Sigmoid colon (tissue), 7 donors: ENCODE results near the gene NEMF. TPM values are rescaled to one million over a fixed set of nuclear protein-coding genes. Genes with fewer than 3 reads are reported as not detected.

Experiments used
- DNase-seq: peaks from one replicate; pipeline ENCODE4 v3.0.0-alpha.2; 2019
- H3K27ac ChIP-seq, 4 donors: fragments of 200-600 bp; sonication (generic); one replicate each; pipeline ENCODE4 v1.5.1; 2016 to 2019; ENCODE audit warnings: mild to moderate bottlenecking in 1 of 4
- H3K27me3 ChIP-seq, 3 donors: fragments of 200-600 bp; sonication (generic); one replicate each; pipeline ENCODE4 v1.5.1; 2019; ENCODE audit warnings: mild to moderate bottlenecking in 1 of 3
- H3K36me3 ChIP-seq, 4 donors: fragments of 200-600 bp; sonication (generic); one replicate each; pipeline ENCODE4 v1.5.1; 2016 to 2019
- H3K4me1 ChIP-seq, 4 donors: fragments of 200-600 bp; sonication (generic); one replicate each; pipeline ENCODE4 v1.5.1; 2017 to 2019
- H3K4me3 ChIP-seq, 4 donors: fragments of 200-600 bp; sonication (generic); one replicate each; pipeline ENCODE4 v1.5.1; 2017 to 2019; ENCODE audit warnings: mild to moderate bottlenecking in 2 of 4, moderate library complexity in 1 of 4
- H3K9me3 ChIP-seq, 4 donors: fragments of 200-600 bp in 3 of 4; sonication (generic) in 3 of 4; one replicate each; pipeline versions ENCODE4 v1.5.1 to v1.6.1; 2013 to 2019
- CTCF ChIP-seq, 4 experiments: fragments of 450-650 bp in 3 of 4; fragments of 200-600 bp in 1 of 4; IDR thresholded peaks; one replicate each; pipeline ENCODE4 v1.5.1; 2016 to 2019; ENCODE audit warnings: antibody characterized with exemption in 4 of 4, mild to moderate bottlenecking in 3 of 4, moderate library complexity in 2 of 4
- EP300 ChIP-seq, 4 donors: sonication (generic); formaldehyde crosslinking; IDR thresholded peaks; one replicate each; pipeline ENCODE4 v1.6.1; 2017; ENCODE audit warnings: antibody characterized with exemption in 4 of 4
- POLR2A ChIP-seq, 2 donors: fragments of 450-650 bp; IDR thresholded peaks; one replicate each; pipeline ENCODE4 v1.6.1; 2016; ENCODE audit warnings: antibody characterized with exemption in 2 of 2, mild to moderate bottlenecking in 2 of 2, moderate library complexity in 2 of 2
- POLR2AphosphoS5 ChIP-seq, 4 donors: sonication (generic); formaldehyde crosslinking; IDR thresholded peaks; one replicate each; pipeline ENCODE4 v1.6.1; 2017; ENCODE audit warnings: antibody characterized with exemption in 4 of 4
- WGBS, 2 donors: extraction: QIAGEN DNeasy Blood & Tissue Kit; methylation state at CpG; one replicate each; pipeline ENCODE4 v1.1.7; 2013; 5-methylcytosine and 5-hydroxymethylcytosine counted together
- intact Hi-C: fragments of 100-400 bp; cut with DNase I; formaldehyde crosslinking; loops from one replicate; pipeline ENCODE4 v1.15.1; 2023
- polyA plus RNA-seq, 3 donors: library from polyadenylated mRNA; stranded (reverse); fragments of 200-250 nt; gene quantifications; one replicate each; pipeline ENCODE4 v1.2.3, GENCODE V29; 2013
- small RNA-seq, 3 donors: library from RNA; depleted of rRNA; stranded (forward); fragments of <200 nt; gene quantifications; one replicate each; pipeline ENCODE3, GENCODE V24; 2016
- total RNA-seq, 4 donors: library from RNA; depleted of rRNA; stranded (reverse); fragments of >200 nt; gene quantifications; one replicate each; pipeline ENCODE4 v1.1.0, GENCODE V29; 2016
- donor health status: healthy with polysubstance abuse.
- donor health status: Bipolar disorder and iron deficiency.
- donor health status: healthy.

NEMF gene
- total and polyA plus RNA-seq, 7 donors = 18.0 to 121 (median 73.7) TPM

- Histone ChIP-seq H3K27me3 (no peaks in the 10 kb centered on the region), H3K9me3 (no peaks in the 10 kb centered on the region), H3K4me1 (no peaks in the 10 kb centered on the region), H3K36me3 (peaks cover 0 to 59% (median 7%) of the 10 kb centered on the region in 4 donors), H3K4me3 (no peak overlapping the region), H3K27ac (no peak overlapping the region)
- no peak for TF ChIP-seq CTCF (IDR thresholded peaks at IDR 0.05)
- TF ChIP-seq EP300 (IDR thresholded peaks at IDR 0.05) = no peak
- TF ChIP-seq POLR2AphosphoS5 (IDR thresholded peaks at IDR 0.05) = no peak
- TF ChIP-seq POLR2A (IDR thresholded peaks at IDR 0.05) = no peak
- DNase-seq = no peak
- intact Hi-C loops = no loop called here
These were observed 118.8 kb downstream of the NEMF start for GRCh38 chr14:49733836-49734235.

GRCh38 chr14:49732896-49733295, 119.7 kb downstream of the NEMF start:
- Histone ChIP-seq H3K36me3 (peaks cover 0 to 67% (median 9%) of the 10 kb centered on the region in 4 donors), H3K27me3 (no peaks in the 10 kb centered on the region), H3K4me3 (no peak overlapping the region), H3K9me3 (no peaks in the 10 kb centered on the region), H3K27ac (no peak overlapping the region), H3K4me1 (no peaks in the 10 kb centered on the region)
- intact Hi-C loops = no loop called here
- no peak for TF ChIP-seq POLR2AphosphoS5 (IDR thresholded peaks at IDR 0.05)
- TF ChIP-seq POLR2A (IDR thresholded peaks at IDR 0.05) = no peak
- no peak for TF ChIP-seq EP300 (IDR thresholded peaks at IDR 0.05)
- TF ChIP-seq CTCF (IDR thresholded peaks at IDR 0.05) = no peak
- WGBS, 2 donors = 90 to 92% methylated on average over 3 of the region's 3 CpGs
- no peak for DNase-seq

Small RNA genes within 50 kb of the gene (small RNA-seq; reads per million reads assigned to genes)
- 0 reads per million in 3 donors for gene RF00019
- gene RN7SL2 = 1.7 to 60.9 (median 4.9) reads per million in 3 donors
- 0 to 1.2 (median 0) reads per million in 3 donors for gene RN7SL3
- 0 reads per million in 3 donors for gene RNU6-189P
- gene RNU6-539P = 0 reads per million in 3 donors

Other genes starting within 250 kb of the NEMF start
- 100 to 1,000 TPM; 183 to 446 (median 295) TPM for gene RPL36AL, start 232.2 kb downstream of the NEMF start, total RNA-seq
- gene RPL36AL, start 232.2 kb downstream of the NEMF start, polyA plus RNA-seq = 100 to 1,000 TPM; 527 to 799 (median 731) TPM
- 10 to 100 TPM; 17.7 to 18.8 (median 17.9) TPM for gene MGAT2, start 232.0 kb downstream of the NEMF start, total RNA-seq
- 10 to 100 TPM; 15.6 to 26.9 (median 20.3) TPM for gene MGAT2, start 232.0 kb downstream of the NEMF start, polyA plus RNA-seq
- gene DNAAF2, start 217.5 kb downstream of the NEMF start, total RNA-seq = 10 to 100 TPM in 2 of 4 donors, 1 to 10 TPM in 2; 3.3 to 12.7 (median 10.6) TPM
- gene DNAAF2, start 217.5 kb downstream of the NEMF start, polyA plus RNA-seq = 10 to 100 TPM in 1 of 3 donors, 1 to 10 TPM in 2; 6.3 to 10.9 (median 9.6) TPM
- gene POLE2, start 164.6 kb downstream of the NEMF start, total RNA-seq = 1 to 10 TPM in 3 of 4 donors, not detected in 1; 1.4 to 3.8 (median 2.0) TPM
- 1 to 10 TPM; 2.4 to 6.9 (median 5.5) TPM for gene POLE2, start 164.6 kb downstream of the NEMF start, polyA plus RNA-seq
- gene KLHDC1, start 159.7 kb downstream of the NEMF start, total RNA-seq = 10 to 100 TPM; 11.4 to 19.1 (median 13.6) TPM
- 1 to 10 TPM in 2 of 3 donors, under 1 TPM in 1; 0.46 to 1.2 (median 1.1) TPM for gene KLHDC1, start 159.7 kb downstream of the NEMF start, polyA plus RNA-seq
- gene KLHDC2, start 84.6 kb downstream of the NEMF start, total RNA-seq = 100 to 1,000 TPM in 2 of 4 donors, 10 to 100 TPM in 2; 80.9 to 111 (median 96.4) TPM
- gene KLHDC2, start 84.6 kb downstream of the NEMF start, polyA plus RNA-seq = 10 to 100 TPM; 37.4 to 65.5 (median 63.8) TPM
- 10 to 100 TPM; 33.8 to 45.6 (median 39.4) TPM for gene ARF6, start 40.3 kb upstream of the NEMF start, total RNA-seq
- 100 to 1,000 TPM in 1 of 3 donors, 10 to 100 TPM in 2; 81.9 to 117 (median 90.7) TPM for gene ARF6, start 40.3 kb upstream of the NEMF start, polyA plus RNA-seq